ENCODE measurements around the gene AOC2. TPM values are rescaled to one million over a fixed set of nuclear protein-coding genes. Genes with fewer than 3 reads are reported as not detected.

Gene AOC2
- total and polyA plus RNA-seq, 2 of the 13 experiments (the other 11 are each of a cell fraction or from before 2014, with no cell fraction given) = 1.2 to 3.3 TPM

GRCh38 chr17:42797067-42798007, 47.0 kb upstream of the AOC2 start (continued):
- TF ChIP-seq ZNF205 (CRISPR knock-in tag; IDR thresholded peaks at IDR 0.05) (peak; percentile 20; the same call in 1 of the 2 replicates), ZNF224 (CRISPR knock-in tag; IDR thresholded peaks at IDR 0.05) (no peak), GATA4 (IDR thresholded peaks at IDR 0.05; ENCODE audit: borderline replicate concordance, low read depth) (peak; percentile 43; the same call in 1 of the 2 replicates), ZNF781 (CRISPR knock-in tag; IDR thresholded peaks at IDR 0.05; ENCODE audit: borderline replicate concordance, not compliant biosample characterization) (no peak), ZNF614 (CRISPR knock-in tag; IDR thresholded peaks at IDR 0.05; ENCODE audit: borderline replicate concordance) (peak; percentile 61; the same call in 1 of the 2 replicates), PAXIP1 (CRISPR knock-in tag; conservative IDR thresholded peaks at IDR 0.05) (peak; percentile 52), PRDM10 (CRISPR knock-in tag; IDR thresholded peaks at IDR 0.05; ENCODE audit: low read depth) (0 out of 2 replicates have a peak, but pooled peaks have one; percentile 12), ZNF382 (CRISPR knock-in tag; IDR thresholded peaks at IDR 0.05; ENCODE audit: borderline replicate concordance) (no peak), WIZ (CRISPR knock-in tag; IDR thresholded peaks at IDR 0.05) (0 out of 2 replicates have a peak, but pooled peaks have one; percentile 17), POLR2A (IDR thresholded peaks at IDR 0.05; ENCODE audit: insufficient read depth in 1 of 2, low read depth in 2 of 2, low read length in 2 of 2) (peak; percentile 81 to 96), ZSCAN29 (CRISPR knock-in tag; conservative IDR thresholded peaks at IDR 0.05) (no peak), ZNF576 (CRISPR knock-in tag; IDR thresholded peaks at IDR 0.05) (peak; percentile 49; the same call in 1 of the 2 replicates), ZNF253 (CRISPR knock-in tag; IDR thresholded peaks at IDR 0.05; ENCODE audit: borderline replicate concordance) (peak; percentile 81; the same call in 1 of the 2 replicates), ARID5B (CRISPR knock-in tag; IDR thresholded peaks at IDR 0.05) (0 out of 2 replicates have a peak, but pooled peaks have one; percentile 11), CREBL2 (CRISPR knock-in tag; IDR thresholded peaks at IDR 0.05; ENCODE audit: borderline replicate concordance) (no peak)

Measured in HepG2 (cell line).